MCF 10A (cell line): ENCODE measurements around the gene ZNF77. TPM values are rescaled to one million over a fixed set of nuclear protein-coding genes. Genes with fewer than 3 reads are reported as not detected.

Experiments
- BruUV-seq: library from RNA; stranded (reverse); fragments of 400-500 nt; replicated peaks from 2 replicates; lab custom pipeline; 2021; lab: Mats Ljungman, UMichigan
- CTCF ChIA-PET: fragments of 300-600 bp; sonication (Branson Sonifier 250); formaldehyde crosslinking; extraction: SDS; loops from one replicate; lab custom pipeline; 2021; ENCODE audit warnings: antibody characterized with exemption, inconsistent platforms; lab: Yijun Ruan, JAX
- POLR2A ChIA-PET: fragments of 300-600, 350-650 bp; sonication (Branson Sonifier 250); formaldehyde crosslinking; extraction: SDS; loops from one replicate; lab custom pipeline; 2020; ENCODE audit warnings: antibody characterized with exemption, inconsistent platforms; lab: Yijun Ruan, JAX
- DNase-seq: peaks from one replicate; pipeline ENCODE4 v3.0.0-alpha.2; 2018; ENCODE audit not compliant: unreplicated experiment
- H3K27ac Mint-ChIP-seq: one replicate; pipeline ENCODE4 v1.8.0; 2022; ENCODE audit warnings: mild to moderate bottlenecking, low read depth, mixed read lengths; ENCODE audit not compliant: unreplicated experiment
- H3K27me3 Mint-ChIP-seq: one replicate; pipeline ENCODE4 v1.8.0; 2022; ENCODE audit warnings: mixed read lengths; ENCODE audit not compliant: insufficient read depth, unreplicated experiment
- H3K36me3 Mint-ChIP-seq: one replicate; pipeline ENCODE4 v1.8.0; 2022; ENCODE audit warnings: mild to moderate bottlenecking, moderate library complexity, mixed read lengths; ENCODE audit not compliant: insufficient read depth, unreplicated experiment
- H3K4me1 Mint-ChIP-seq: one replicate; pipeline ENCODE4 v1.8.0; 2022; ENCODE audit warnings: mixed read lengths; ENCODE audit not compliant: insufficient read depth, unreplicated experiment
- H3K4me3 Mint-ChIP-seq: one replicate; pipeline ENCODE4 v1.8.0; 2022; ENCODE audit warnings: mild to moderate bottlenecking, moderate library complexity, mixed read lengths; ENCODE audit not compliant: unreplicated experiment
- H3K9me3 Mint-ChIP-seq: one replicate; pipeline ENCODE4 v1.8.0; 2022; ENCODE audit warnings: mixed read lengths; ENCODE audit not compliant: unreplicated experiment
- CTCF ChIP-seq: fragments of 200-600 bp; IDR thresholded peaks from one replicate; pipeline ENCODE4 v1.8.0; 2022; ENCODE audit warnings: antibody characterized with exemption, mild to moderate bottlenecking; ENCODE audit not compliant: unreplicated experiment
- intact Hi-C: fragments of 100-400 bp; cut with micrococcal nuclease; formaldehyde crosslinking; loops from 2 replicates; pipeline ENCODE4 v1.14.1; 2022
- total RNA-seq: library from RNA; stranded (reverse); gene quantifications from 2 replicates; pipeline ENCODE4 v1.2.3, GENCODE V29; 2022

ZNF77 gene
- total RNA-seq, 1 experiment from 2014 or later, result 4.9 TPM

DNA sequence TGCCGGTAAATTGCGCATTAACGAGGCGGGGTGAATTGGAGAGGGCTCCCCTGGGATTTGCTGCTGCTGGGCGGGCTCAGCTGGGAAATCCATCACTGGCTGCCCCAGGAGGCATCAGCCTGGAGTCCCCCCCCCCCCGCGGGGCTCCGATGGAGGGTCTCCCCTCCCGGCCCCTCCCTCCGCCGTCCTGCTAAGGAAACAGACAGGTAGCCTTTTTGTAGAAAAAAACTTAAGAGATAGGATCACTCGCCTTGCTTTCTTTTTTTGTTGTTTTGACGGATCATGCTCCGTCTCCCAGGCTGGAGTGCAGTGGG is 39.4 kb upstream of the ZNF77 start:
- ChIA-PET POLR2A (no interaction called here), CTCF (no interaction called here)
- H3K36me3 Mint-ChIP-seq, result no peaks in the 10 kb centered on the region
- no peaks in the 10 kb centered on the region for H3K27me3 Mint-ChIP-seq
- H3K4me3 Mint-ChIP-seq, result no peak overlapping the region
- TF ChIP-seq CTCF, result no peak
- intact Hi-C loops, result no loop called here
- no peak for DNase-seq
- no peak overlapping the region for H3K27ac Mint-ChIP-seq
- peaks cover 22% of the 10 kb centered on the region for H3K4me1 Mint-ChIP-seq
- BruUV-seq, result no TSS peak
- H3K9me3 Mint-ChIP-seq, result no peaks in the 10 kb centered on the region

- Mint-ChIP-seq H3K27ac (peak overlapping the region; percentile 78), H3K9me3 (no peaks in the 10 kb centered on the region), H3K4me3 (peak overlapping the region; percentile 17), H3K4me1 (peaks cover 22% of the 10 kb centered on the region), H3K27me3 (no peaks in the 10 kb centered on the region), H3K36me3 (no peaks in the 10 kb centered on the region)
- no TSS peak for BruUV-seq
- intact Hi-C loops, result no loop called here
- TF ChIP-seq CTCF, result no peak
- peak; percentile 56 for DNase-seq
- ChIA-PET POLR2A (interaction anchor here (1.0 to 1.5 kb wide), 3 partner anchors 39 to 73 kb away, joined by 3 to 8 read pairs (median 7); no protein-coding TSS in a partner anchor), CTCF (interaction anchor here (0.6 kb wide), 2 partner anchors 107 to 170 kb away, joined by 3 to 4 read pairs; no protein-coding TSS in a partner anchor)
Observed at GRCh38 chr19:2983351-2984214, 38.8 kb upstream of the ZNF77 start.

DNA sequence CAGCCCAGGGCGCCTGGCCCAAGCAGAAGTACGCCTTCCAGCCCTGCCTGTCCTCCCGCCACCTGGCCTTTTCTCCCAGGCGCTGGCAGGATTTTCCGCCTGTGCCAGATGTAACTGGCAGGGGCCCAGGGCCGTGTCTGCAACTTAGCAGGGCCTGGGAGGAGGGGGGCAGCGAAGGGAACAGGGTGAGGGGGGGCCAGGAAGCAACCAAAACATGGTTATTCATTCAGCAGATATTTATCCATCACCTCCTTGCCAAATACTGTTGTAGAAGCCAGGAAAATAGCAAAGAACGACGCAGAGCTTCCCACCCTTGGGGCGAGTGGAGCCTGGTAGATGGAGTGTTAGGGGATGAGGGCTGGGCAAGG is 38.2 kb upstream of the ZNF77 start:
- no peak for TF ChIP-seq CTCF
- CTCF ChIA-PET, result interaction anchor here (0.6 kb wide), 2 partner anchors 107 to 169 kb away, joined by 3 to 4 read pairs; no protein-coding TSS in a partner anchor
- Mint-ChIP-seq H3K27ac (peak overlapping the region; percentile 78), H3K27me3 (no peaks in the 10 kb centered on the region), H3K4me3 (peak overlapping the region; percentile 17), H3K4me1 (peaks cover 24% of the 10 kb centered on the region), H3K36me3 (no peaks in the 10 kb centered on the region), H3K9me3 (no peaks in the 10 kb centered on the region)
- BruUV-seq, result no TSS peak
- POLR2A ChIA-PET, result interaction anchor here (1.0 to 1.5 kb wide), 3 partner anchors 40 to 73 kb away, joined by 3 to 8 read pairs (median 7); no protein-coding TSS in a partner anchor
- intact Hi-C loops, result no loop called here
- peak; percentile 90 for DNase-seq

DNA sequence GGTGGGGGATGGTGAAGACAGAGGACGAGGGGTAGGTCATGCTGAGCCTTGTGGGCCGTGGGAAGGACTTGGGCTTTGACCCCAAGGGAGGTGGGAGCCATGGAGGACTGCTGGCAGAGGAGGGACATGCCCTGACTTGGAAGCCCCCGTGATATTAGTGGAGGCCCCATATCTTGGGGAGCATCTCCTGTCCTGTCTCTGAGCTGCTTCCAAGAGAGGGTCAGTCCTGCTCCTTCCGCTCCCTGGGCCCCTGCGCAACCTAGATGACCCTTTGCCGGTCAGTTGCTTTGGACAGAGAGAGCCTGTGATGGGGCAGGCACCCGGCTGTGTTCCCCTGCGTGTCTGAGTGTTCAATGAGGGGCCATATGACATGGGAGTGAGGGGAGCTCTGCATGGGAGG is 37.8 kb upstream of the ZNF77 start:
- CTCF ChIA-PET, result no interaction called here
- intact Hi-C loops, result no loop called here
- Mint-ChIP-seq H3K27me3 (no peaks in the 10 kb centered on the region), H3K27ac (peak overlapping the region; percentile 78), H3K9me3 (no peaks in the 10 kb centered on the region), H3K4me1 (peaks cover 28% of the 10 kb centered on the region), H3K4me3 (peak overlapping the region; percentile 17), H3K36me3 (no peaks in the 10 kb centered on the region)
- no peak for DNase-seq
- BruUV-seq, result no TSS peak
- no peak for TF ChIP-seq CTCF
- POLR2A ChIA-PET, result interaction anchor here (1.0 to 1.5 kb wide), 3 partner anchors 40 to 74 kb away, joined by 3 to 8 read pairs (median 7); no protein-coding TSS in a partner anchor
